GM12873 (cell line): ENCODE data around the gene FBXO4.

Experiments
- CTCF ChIP-seq: IDR thresholded peaks from 2 replicates; pipeline ENCODE4 v1.5.1; 2012; ENCODE audit warnings: low read depth, mild to moderate bottlenecking, moderate library complexity, low read length, control low read depth; ENCODE audit not compliant: insufficient read depth; ENCODE audit errors: missing control alignments

The FBXO4 gene

GRCh38 chr5:41983284-41983683, 58.2 kb downstream of the FBXO4 start:
- TF ChIP-seq CTCF = no peak

- no peak for TF ChIP-seq CTCF
These were observed 61.0 kb downstream of the FBXO4 start for GRCh38 chr5:41985945-41986695.
